Transverse colon (tissue), 3 donors: ENCODE measurements around the gene FAM216A.

ENCODE experiments used
- CTCF ChIP-seq, 5 experiments: fragments of 200-600 bp in 3 of 5; fragments of 450-650 bp in 2 of 5; sonication (generic) in 3 of 5; IDR thresholded peaks; 1 replicate in 2 of 5; 2 replicates in 3 of 5; pipeline ENCODE4 v1.5.1; 2016 to 2017; ENCODE audit warnings: antibody characterized with exemption in 5 of 5, inconsistent platforms in 3 of 5, mild to moderate bottlenecking in 2 of 5, moderate library complexity in 1 of 5
- POLR2A ChIP-seq: fragments of 450-650 bp; IDR thresholded peaks from one replicate; pipeline ENCODE4 v1.6.1; 2016; ENCODE audit warnings: antibody characterized with exemption, mild to moderate bottlenecking, moderate library complexity

GRCh38 chr12:110475426-110475825 is 6.8 kb downstream of the FAM216A start:
- TF ChIP-seq POLR2A (no peak), CTCF (IDR thresholded peaks at IDR 0.05) (no peak)
